Left lung (tissue), 10 donors: ENCODE results near the gene ZNF484. TPM values are rescaled to one million over a fixed set of nuclear protein-coding genes. Genes with fewer than 3 reads are reported as not detected.
"Not testable (repeated sequence)": the region's sequence is repeated elsewhere in the genome, so short reads cannot be mapped to it uniquely, and the experiment has no call there.

Experiments
- ATAC-seq: fragments of 200-7000 bp; cut with Tn5 transposase; one replicate; pipeline ENCODE4 v1.9.1; 2020; ENCODE audit warnings: moderate library complexity
- DNase-seq, 4 donors: peaks; one replicate each; pipeline ENCODE4 v3.0.0-alpha.2; 2013 to 2020
- H3K27ac ChIP-seq, 2 donors: fragments of 200-600 bp; sonication (generic) in 1 of 2; one replicate each; pipeline versions ENCODE4 v1.5.0 to v1.8.0; 2020 to 2021
- H3K27me3 ChIP-seq, 2 donors: fragments of 200-600 bp; sonication (generic) in 1 of 2; one replicate each; pipeline versions ENCODE4 v1.5.0 to v1.8.0; 2020 to 2021
- H3K36me3 ChIP-seq, 2 donors: fragments of 200-600 bp; sonication (generic) in 1 of 2; one replicate each; pipeline versions ENCODE4 v1.5.0 to v1.8.0; 2020 to 2021
- H3K4me1 ChIP-seq, 2 donors: fragments of 200-600 bp; one replicate each; pipeline ENCODE4 v1.8.0; 2021
- H3K4me3 ChIP-seq, 2 donors: fragments of 200-600 bp; sonication (generic) in 1 of 2; one replicate each; pipeline versions ENCODE4 v1.5.0 to v1.8.0; 2020 to 2021; ENCODE audit warnings: mild to moderate bottlenecking in 1 of 2
- H3K9me3 ChIP-seq, 2 donors: fragments of 200-600 bp; sonication (generic) in 1 of 2; one replicate each; pipeline versions ENCODE4 v1.5.0 to v1.8.0; 2020 to 2021
- intact Hi-C, 2 donors: fragments of 100-400 bp; cut with DNase I; formaldehyde crosslinking; loops; one replicate each; pipeline versions ENCODE4 v1.11.2 to v1.14.2; 2022
- polyA plus RNA-seq, 6 donors: library from polyadenylated mRNA; unstranded; fragments of 120-200 nt; gene quantifications; one replicate each; pipeline ENCODE4 v1.2.1, GENCODE V29; 2013; ENCODE audit not compliant: insufficient read length in 6 of 6
- total RNA-seq, 2 donors: library from RNA; stranded (reverse); fragmentation: NEBNext Ultra II Directional; extraction: Animal tissue kit (Norgen Biotek cat#: 25700); gene quantifications; one replicate each; pipeline ENCODE4 v1.2.1, GENCODE V29; 2021
- TF ChIP-seq, protein P1 (sequence below), 2 donors: fragments of 200-600 bp; sonication (generic) in 1 of 2; IDR thresholded peaks; one replicate each; pipeline versions ENCODE4 v1.5.0 to v1.8.0; 2021; ENCODE audit warnings: antibody characterized with exemption in 2 of 2
- donor health status: DM: no; HTN: yes; CAD: no.
- donor health status: DM: no; HTN: no; CAD: no.

ZNF484 gene
- total and polyA plus RNA-seq, 8 donors: 8.4 to 13.2 (median 11.6) TPM

DNA sequence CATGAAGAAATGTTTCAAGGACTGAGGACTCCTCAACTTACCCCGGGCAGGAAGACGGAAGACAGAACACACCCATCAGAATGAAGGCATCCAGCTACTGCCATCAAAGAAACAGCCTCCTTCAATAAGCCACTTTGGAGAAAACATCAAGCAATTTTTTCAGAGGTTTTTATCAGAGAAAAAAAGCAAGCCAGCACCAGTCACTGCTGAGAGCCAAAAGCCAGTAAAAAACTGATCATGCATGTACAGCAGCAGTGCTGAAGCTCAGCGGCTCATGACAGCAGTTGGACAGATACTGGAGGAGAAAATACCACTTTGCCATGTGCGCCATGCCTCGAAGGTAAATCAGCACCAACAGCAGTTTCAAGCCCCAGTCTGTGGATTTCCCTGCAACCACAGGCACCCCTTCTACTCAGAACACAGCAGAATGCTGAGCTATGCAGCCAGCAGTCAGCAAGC, 10.1 kb upstream of the ZNF484 start:
- intact Hi-C loops: no loop called here
- Histone ChIP-seq H3K27me3 (no peaks in the 10 kb centered on the region), H3K4me3 (no peak overlapping the region), H3K9me3 (no peaks in the 10 kb centered on the region), H3K27ac (no peak overlapping the region), H3K4me1 (no peaks in the 10 kb centered on the region), H3K36me3 (no peaks in the 10 kb centered on the region)
- TF ChIP-seq, protein P1, sequence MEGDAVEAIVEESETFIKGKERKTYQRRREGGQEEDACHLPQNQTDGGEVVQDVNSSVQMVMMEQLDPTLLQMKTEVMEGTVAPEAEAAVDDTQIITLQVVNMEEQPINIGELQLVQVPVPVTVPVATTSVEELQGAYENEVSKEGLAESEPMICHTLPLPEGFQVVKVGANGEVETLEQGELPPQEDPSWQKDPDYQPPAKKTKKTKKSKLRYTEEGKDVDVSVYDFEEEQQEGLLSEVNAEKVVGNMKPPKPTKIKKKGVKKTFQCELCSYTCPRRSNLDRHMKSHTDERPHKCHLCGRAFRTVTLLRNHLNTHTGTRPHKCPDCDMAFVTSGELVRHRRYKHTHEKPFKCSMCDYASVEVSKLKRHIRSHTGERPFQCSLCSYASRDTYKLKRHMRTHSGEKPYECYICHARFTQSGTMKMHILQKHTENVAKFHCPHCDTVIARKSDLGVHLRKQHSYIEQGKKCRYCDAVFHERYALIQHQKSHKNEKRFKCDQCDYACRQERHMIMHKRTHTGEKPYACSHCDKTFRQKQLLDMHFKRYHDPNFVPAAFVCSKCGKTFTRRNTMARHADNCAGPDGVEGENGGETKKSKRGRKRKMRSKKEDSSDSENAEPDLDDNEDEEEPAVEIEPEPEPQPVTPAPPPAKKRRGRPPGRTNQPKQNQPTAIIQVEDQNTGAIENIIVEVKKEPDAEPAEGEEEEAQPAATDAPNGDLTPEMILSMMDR (IDR thresholded peaks at IDR 0.05): no peak
- ATAC-seq (no peak), DNase-seq (no peak)

GRCh38 chr9:92886846-92887610, 9.2 kb upstream of the ZNF484 start:
- H3K27ac ChIP-seq, intact Hi-C loops, H3K4me3 ChIP-seq, ATAC-seq, DNase-seq, H3K27me3 ChIP-seq, H3K9me3 ChIP-seq, H3K36me3 ChIP-seq, H3K4me1 ChIP-seq: not testable (repeated sequence)

DNA sequence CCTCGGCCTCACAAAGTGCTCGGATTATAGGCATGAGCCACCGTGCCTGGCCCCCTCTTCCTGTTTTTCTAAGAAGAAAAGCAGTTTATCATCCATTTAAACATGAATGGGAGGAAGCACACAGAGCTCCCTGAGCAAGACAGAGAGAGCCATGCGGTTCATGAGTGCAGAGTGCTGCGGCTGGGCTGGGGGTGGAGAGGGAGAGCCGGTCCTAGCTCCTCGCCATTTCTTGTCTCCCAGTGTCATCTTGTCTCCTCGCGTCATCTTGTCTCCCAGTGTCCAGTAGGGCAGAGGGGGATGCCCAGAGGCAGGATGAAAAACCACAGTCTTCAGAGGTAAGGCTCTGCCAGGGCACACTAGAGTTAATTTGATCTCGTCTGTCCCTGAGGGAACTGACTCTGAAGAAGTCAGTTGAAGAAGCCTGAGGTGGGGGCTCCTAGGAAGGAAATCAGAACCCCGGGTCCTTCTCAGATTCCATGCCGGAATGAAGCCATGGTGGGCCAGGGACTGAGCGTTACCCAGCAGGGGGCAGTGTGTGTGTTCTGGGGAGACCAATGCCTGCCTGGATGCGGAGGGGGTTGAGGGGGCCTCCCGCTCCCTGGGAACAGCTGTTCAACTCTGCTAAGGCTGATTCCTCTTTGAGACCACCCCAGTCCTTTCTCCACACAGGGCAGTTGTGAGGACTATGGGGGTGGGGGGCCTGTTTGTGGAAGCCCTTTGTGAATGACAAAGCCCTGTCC, 6.0 kb upstream of the ZNF484 start:
- ATAC-seq, H3K27me3 ChIP-seq, H3K4me3 ChIP-seq, H3K4me1 ChIP-seq, intact Hi-C loops, H3K27ac ChIP-seq, H3K36me3 ChIP-seq, H3K9me3 ChIP-seq, DNase-seq: not testable (repeated sequence)

DNA sequence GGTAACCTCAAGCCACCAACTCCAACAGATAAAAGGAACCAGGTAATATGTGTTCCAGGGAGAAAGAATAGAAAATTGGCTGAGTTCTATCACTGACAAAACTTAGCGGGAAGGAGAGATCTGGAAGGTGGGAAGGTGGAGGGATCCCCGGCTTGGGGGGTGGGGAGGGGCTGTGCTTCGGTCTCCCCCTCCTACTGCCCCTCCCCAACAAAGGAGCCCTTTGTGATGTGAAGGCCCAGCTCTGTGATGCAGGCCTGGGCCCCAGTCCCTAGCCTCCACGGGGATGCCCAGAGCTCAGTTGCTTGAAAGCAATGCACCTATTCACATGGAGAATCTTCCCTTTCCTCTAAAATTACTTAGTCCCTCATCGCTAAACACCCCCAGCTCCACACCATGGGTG, 4.4 kb upstream of the ZNF484 start:
- Histone ChIP-seq H3K9me3 (no peaks in the 10 kb centered on the region), H3K4me1 (peaks cover 0 to under 1% of the 10 kb centered on the region in 2 donors), H3K4me3 (no peak overlapping the region), H3K27ac (no peak overlapping the region), H3K36me3 (no peaks in the 10 kb centered on the region), H3K27me3 (no peaks in the 10 kb centered on the region)
- ATAC-seq (no peak), DNase-seq (no peak)
- TF ChIP-seq, protein P1 (IDR thresholded peaks at IDR 0.05): no peak
- intact Hi-C loops: no loop called here

DNA sequence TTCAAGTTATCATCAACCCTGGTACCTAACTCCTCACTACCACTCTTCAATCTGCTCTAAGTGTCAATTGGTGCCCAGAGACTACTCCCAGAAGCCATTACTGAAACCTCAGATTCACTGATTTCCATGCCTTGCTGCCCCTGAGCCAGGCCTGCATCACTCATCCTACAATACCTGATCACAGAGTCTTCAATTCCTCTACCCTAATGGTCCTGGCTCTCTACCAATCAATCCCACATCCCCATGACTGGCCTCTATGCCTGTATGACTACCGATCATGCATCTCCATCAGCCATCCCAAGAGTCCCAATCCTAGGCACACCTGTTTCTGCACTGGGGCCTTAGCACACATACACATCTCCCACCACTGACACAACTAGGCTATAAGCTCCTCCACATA, 2.5 kb downstream of the ZNF484 start:
- peaks cover 0 to 15% of the 10 kb centered on the region in 2 donors for H3K36me3 ChIP-seq
- H3K27ac ChIP-seq: no peak overlapping the region
- no peaks in the 10 kb centered on the region for H3K27me3 ChIP-seq
- DNase-seq (no peak), ATAC-seq (no peak)
- intact Hi-C loops: no loop called here
- H3K9me3 ChIP-seq: no peaks in the 10 kb centered on the region
- H3K4me1 ChIP-seq: peaks cover 6 to 14% of the 10 kb centered on the region in 2 donors
- H3K4me3 ChIP-seq: no peak overlapping the region
- TF ChIP-seq, protein P1 (IDR thresholded peaks at IDR 0.05): no peak

GRCh38 chr9:92870289-92870688, 7.5 kb downstream of the ZNF484 start:
- H3K27me3 ChIP-seq: no peaks in the 10 kb centered on the region
- H3K4me3 ChIP-seq: no peak overlapping the region
- H3K9me3 ChIP-seq: no peaks in the 10 kb centered on the region
- intact Hi-C loops: no loop called here
- peaks cover 0 to 46% of the 10 kb centered on the region in 2 donors for H3K36me3 ChIP-seq
- no peaks in the 10 kb centered on the region for H3K4me1 ChIP-seq
- no peak for ATAC-seq
- TF ChIP-seq, protein P1 (IDR thresholded peaks at IDR 0.05): no peak
- DNase-seq: no peak
- H3K27ac ChIP-seq: no peak overlapping the region

DNA sequence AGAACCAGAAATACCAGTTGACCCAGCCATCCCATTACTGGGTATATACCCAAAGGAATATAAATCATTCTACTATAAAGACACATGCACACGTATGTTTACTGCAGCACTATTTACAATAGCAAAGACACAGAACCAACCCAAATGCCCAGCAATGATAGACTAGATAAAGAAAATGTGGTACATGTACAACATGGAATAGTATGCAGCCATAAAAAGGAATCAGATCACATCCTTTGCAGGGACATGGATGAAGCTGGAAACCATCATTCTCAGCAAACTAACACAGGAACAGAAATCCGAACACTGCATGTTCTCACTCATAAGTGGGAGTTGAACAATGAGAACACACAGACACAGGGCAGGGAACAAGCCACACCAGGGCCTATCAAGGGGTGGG, 11.2 kb downstream of the ZNF484 start:
- intact Hi-C loops, H3K4me1 ChIP-seq, H3K27me3 ChIP-seq, ATAC-seq, H3K27ac ChIP-seq, H3K4me3 ChIP-seq, DNase-seq, H3K9me3 ChIP-seq: not testable (repeated sequence)
- H3K36me3 ChIP-seq: peaks cover 0 to 43% of the 10 kb centered on the region in 2 donors
